Measurements from ENCODE around the gene SHB. TPM values are rescaled to one million over a fixed set of nuclear protein-coding genes. Genes with fewer than 3 reads are reported as not detected.

Gene SHB
- total RNA-seq, 1 experiment from 2014 or later, result 29.6 TPM

- no peak for DNase-seq (ENCODE audit: unreplicated experiment)
- intact Hi-C loops (cut with micrococcal nuclease), result no loop called here
- Mint-ChIP-seq H3K27me3 (ENCODE audit: insufficient read depth, unreplicated experiment) (no peaks in the 10 kb centered on the region), H3K4me1 (ENCODE audit: insufficient read depth, unreplicated experiment) (peaks cover 34% of the 10 kb centered on the region), H3K9me3 (ENCODE audit: unreplicated experiment) (no peaks in the 10 kb centered on the region), H3K27ac (ENCODE audit: low read depth, unreplicated experiment) (no peak overlapping the region), H3K4me3 (ENCODE audit: unreplicated experiment) (no peak overlapping the region), H3K36me3 (ENCODE audit: insufficient read depth, unreplicated experiment) (no peaks in the 10 kb centered on the region)
- no peak for TF ChIP-seq CTCF (IDR thresholded peaks at IDR 0.05; ENCODE audit: unreplicated experiment)
- CTCF ChIA-PET, result interaction anchor here (0.6 to 0.8 kb wide), 2 partner anchors 16 to 66 kb away, joined by 3 read pairs; no protein-coding TSS in a partner anchor
- POLR2A ChIA-PET, result interaction anchor here (1.3 kb wide), 1 partner anchor 16 kb away, joined by 7 read pairs; no protein-coding TSS in a partner anchor
- BruUV-seq (replicated peaks), result no TSS peak
These were observed 68.3 kb downstream of the SHB start for GRCh38 chr9:38000735-38001134.

GRCh38 chr9:38000332-38000731 is 68.7 kb downstream of the SHB start:
- DNase-seq (ENCODE audit: unreplicated experiment), result no peak
- Mint-ChIP-seq H3K27ac (ENCODE audit: low read depth, unreplicated experiment) (peak overlapping the region; percentile 73), H3K27me3 (ENCODE audit: insufficient read depth, unreplicated experiment) (no peaks in the 10 kb centered on the region), H3K4me1 (ENCODE audit: insufficient read depth, unreplicated experiment) (peaks cover 35% of the 10 kb centered on the region), H3K4me3 (ENCODE audit: unreplicated experiment) (no peak overlapping the region), H3K9me3 (ENCODE audit: unreplicated experiment) (no peaks in the 10 kb centered on the region), H3K36me3 (ENCODE audit: insufficient read depth, unreplicated experiment) (no peaks in the 10 kb centered on the region)
- intact Hi-C loops (cut with micrococcal nuclease), result no loop called here
- ChIA-PET CTCF (interaction anchor here (0.6 to 1.8 kb wide), 2 partner anchors 16 to 79 kb away, joined by 3 to 5 read pairs; no protein-coding TSS in a partner anchor), POLR2A (interaction anchor here (1.2 to 1.5 kb wide), 7 partner anchors 16 to 86 kb away, joined by 3 to 7 read pairs (median 4); no protein-coding TSS in a partner anchor)
- no peak for TF ChIP-seq CTCF (IDR thresholded peaks at IDR 0.05; ENCODE audit: unreplicated experiment)
- BruUV-seq (replicated peaks), result no TSS peak

- peak overlapping the region; percentile 2 for H3K4me3 Mint-ChIP-seq (ENCODE audit: unreplicated experiment)
- H3K27me3 Mint-ChIP-seq (ENCODE audit: insufficient read depth, unreplicated experiment), result no peaks in the 10 kb centered on the region
- BruUV-seq (replicated peaks), result no TSS peak
- no peaks in the 10 kb centered on the region for H3K36me3 Mint-ChIP-seq (ENCODE audit: insufficient read depth, unreplicated experiment)
- DNase-seq (ENCODE audit: unreplicated experiment), result peak; percentile 57
- ChIA-PET POLR2A (interaction anchor here (1.1 to 2.6 kb wide), 9 partner anchors 9 to 86 kb away, joined by 3 to 13 read pairs (median 4); no protein-coding TSS in a partner anchor), CTCF (interaction anchor here (0.5 to 1.9 kb wide), 9 partner anchors 9 to 264 kb away, joined by 3 to 8 read pairs (median 3); no protein-coding TSS in a partner anchor)
- intact Hi-C loops (cut with micrococcal nuclease), result no loop called here
- TF ChIP-seq CTCF (IDR thresholded peaks at IDR 0.05; ENCODE audit: unreplicated experiment), result no peak
- H3K27ac Mint-ChIP-seq (ENCODE audit: low read depth, unreplicated experiment), result peak overlapping the region; percentile 73
- no peaks in the 10 kb centered on the region for H3K9me3 Mint-ChIP-seq (ENCODE audit: unreplicated experiment)
- peaks cover 35% of the 10 kb centered on the region for H3K4me1 Mint-ChIP-seq (ENCODE audit: insufficient read depth, unreplicated experiment)
These were observed 69.3 kb downstream of the SHB start for GRCh38 chr9:37999588-38000189.

GRCh38 chr9:37998881-37999587 is 70.0 kb downstream of the SHB start:
- Mint-ChIP-seq H3K36me3 (ENCODE audit: insufficient read depth, unreplicated experiment) (peaks cover 5% of the 10 kb centered on the region), H3K27me3 (ENCODE audit: insufficient read depth, unreplicated experiment) (no peaks in the 10 kb centered on the region), H3K9me3 (ENCODE audit: unreplicated experiment) (no peaks in the 10 kb centered on the region), H3K27ac (ENCODE audit: low read depth, unreplicated experiment) (peak overlapping the region; percentile 77), H3K4me1 (ENCODE audit: insufficient read depth, unreplicated experiment) (peaks cover 38% of the 10 kb centered on the region), H3K4me3 (ENCODE audit: unreplicated experiment) (peak overlapping the region; percentile 22)
- DNase-seq (ENCODE audit: unreplicated experiment), result peak; percentile 56
- intact Hi-C loops (cut with micrococcal nuclease), result no loop called here
- ChIA-PET POLR2A (interaction anchor here (1.1 to 2.6 kb wide), 11 partner anchors 9 to 85 kb away, joined by 3 to 13 read pairs (median 4); no protein-coding TSS in a partner anchor), CTCF (interaction anchor here (0.5 to 1.9 kb wide), 7 partner anchors 9 to 265 kb away, joined by 3 to 8 read pairs (median 4); no protein-coding TSS in a partner anchor)
- no peak for TF ChIP-seq CTCF (IDR thresholded peaks at IDR 0.05; ENCODE audit: unreplicated experiment)
- BruUV-seq (replicated peaks), result no TSS peak
